Measurements from ENCODE around the gene ATP2C2.

Gene ATP2C2

DNA sequence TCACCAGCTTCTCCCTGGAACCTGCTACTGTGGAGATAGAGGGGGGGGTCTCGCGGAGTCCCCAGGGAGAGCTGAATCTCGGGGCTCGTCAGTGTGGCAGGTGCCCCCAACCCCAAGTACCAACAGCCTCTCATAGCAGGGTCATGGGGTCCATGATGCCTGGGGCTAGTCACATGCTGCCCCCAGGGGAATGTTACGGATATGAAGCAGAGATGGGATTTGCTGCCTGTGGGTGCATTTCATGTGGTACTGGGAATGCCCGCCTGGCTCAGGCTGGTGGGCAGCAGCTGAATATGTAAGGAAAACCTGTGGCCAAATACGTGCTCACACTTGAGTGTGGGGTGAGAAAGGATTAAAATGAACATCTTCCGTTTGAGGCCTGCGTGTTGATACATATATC is 86.7 kb downstream of the ATP2C2 start:
- DNase-seq = no peak

DNA sequence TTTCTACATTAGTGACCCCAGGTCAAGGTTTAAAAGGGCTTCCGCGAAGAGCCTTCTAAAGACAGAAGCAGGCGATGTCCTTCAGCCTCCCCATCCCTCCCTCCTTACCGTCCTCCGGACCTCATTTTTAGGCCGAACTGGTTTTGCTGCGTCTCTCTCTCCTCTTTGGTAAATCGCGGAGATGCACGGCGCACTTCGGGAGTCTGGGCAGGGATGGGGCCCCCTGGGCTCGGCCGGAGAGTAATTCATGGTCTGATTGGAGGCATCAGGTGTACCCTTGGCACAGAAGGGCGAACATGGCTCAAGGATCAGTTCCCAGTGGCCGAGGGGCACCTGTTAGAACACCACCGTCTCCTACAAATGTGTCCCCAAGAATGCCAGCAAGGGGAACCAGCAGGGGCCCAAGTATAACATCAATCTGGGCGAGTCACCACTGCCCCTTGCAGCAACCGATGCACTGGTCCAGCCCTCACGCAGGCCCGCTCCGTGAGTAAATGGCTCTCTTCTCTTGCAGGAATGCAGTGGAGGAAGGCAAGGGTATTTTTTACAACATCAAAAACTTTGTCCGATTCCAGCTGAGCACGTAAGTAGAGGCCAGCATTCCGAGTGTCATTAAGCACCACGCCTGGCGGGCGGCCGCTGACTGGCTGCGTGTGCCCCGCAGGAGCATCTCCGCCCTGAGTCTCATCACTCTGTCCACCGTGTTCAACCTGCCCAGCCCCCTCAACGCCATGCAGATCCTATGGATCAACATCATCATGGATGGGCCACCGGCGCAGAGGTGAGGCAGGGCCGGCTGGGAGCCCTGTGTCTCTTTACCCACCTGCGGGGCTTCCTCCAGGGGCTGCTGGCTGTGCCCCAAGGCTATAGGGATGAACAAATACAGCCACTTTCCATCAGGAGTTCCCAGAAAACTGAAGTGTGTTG is 90.5 kb downstream of the ATP2C2 start:
- DNase-seq = no peak

DNA sequence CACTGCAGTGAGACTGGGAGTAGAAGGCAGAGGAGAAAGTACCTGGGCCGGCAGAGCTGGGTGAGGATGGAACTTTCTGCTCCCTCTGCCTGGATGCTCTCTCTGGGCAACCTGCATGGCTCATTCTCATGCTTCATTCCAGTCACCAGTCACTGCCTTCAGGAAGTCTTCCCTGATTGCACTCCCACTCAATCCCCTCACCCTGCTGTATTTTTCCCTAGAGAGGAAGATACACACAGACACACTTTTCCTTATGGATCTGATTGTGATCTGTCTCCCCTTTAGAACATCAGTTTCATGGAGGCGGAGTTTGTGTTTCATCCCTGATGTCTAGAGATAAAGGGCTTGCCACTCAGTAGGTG is 91.2 kb downstream of the ATP2C2 start:
- DNase-seq = no peak

- DNase-seq = peak; percentile 61
Observed at GRCh38 chr16:84459941-84460405, 91.6 kb downstream of the ATP2C2 start.

- DNase-seq = no peak
Observed at GRCh38 chr16:84460406-84461028, 92.2 kb downstream of the ATP2C2 start.

- no peak for DNase-seq
Observed at GRCh38 chr16:84461029-84461412, 92.7 kb downstream of the ATP2C2 start.

- DNase-seq = no peak
Observed at GRCh38 chr16:84461413-84462295, 93.3 kb downstream of the ATP2C2 start.

- DNase-seq = no peak
Observed at GRCh38 chr16:84462296-84463210, 94.2 kb downstream of the ATP2C2 start.

- no peak for DNase-seq
Observed at GRCh38 chr16:84463221-84463620, 94.9 kb downstream of the ATP2C2 start.

DNA sequence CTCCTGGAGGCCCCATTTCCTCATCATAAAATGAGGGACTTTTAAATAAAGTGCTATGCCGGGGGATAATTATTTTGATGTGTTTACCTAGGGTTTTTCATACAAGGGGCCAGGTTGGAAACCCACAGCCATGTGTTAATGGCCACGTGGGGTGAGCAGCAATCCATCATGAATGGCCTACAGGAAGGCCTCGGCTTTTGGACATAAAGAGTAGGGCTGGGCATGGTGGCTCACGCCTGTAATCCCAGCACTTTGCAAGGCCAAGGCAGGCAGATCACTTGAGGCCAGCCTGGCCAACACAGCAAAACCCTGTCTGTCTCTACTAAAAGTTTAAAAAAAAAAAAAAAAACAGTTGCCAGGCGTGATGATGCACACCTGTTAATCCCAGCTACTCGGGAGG is 95.8 kb downstream of the ATP2C2 start:
- DNase-seq = no peak

DNA sequence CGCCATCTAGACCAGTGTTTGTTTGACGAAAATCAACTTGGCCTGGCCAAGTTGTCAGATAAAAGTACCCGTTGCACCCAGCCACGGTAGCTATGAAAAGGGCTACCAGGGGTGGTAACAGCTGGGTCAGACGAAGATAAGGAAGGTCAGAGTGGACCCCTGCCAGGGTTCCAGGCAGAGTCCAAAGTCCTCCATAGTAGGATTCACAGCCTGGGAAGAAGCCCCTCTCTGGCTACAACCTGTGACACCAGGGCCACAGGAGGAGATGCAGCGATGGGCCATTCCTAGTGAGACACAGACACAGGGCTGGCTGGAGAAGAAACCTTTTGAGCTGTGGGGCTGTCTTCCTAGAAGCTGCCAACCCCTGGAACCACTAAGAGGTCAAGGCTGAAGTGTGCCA is 96.8 kb downstream of the ATP2C2 start:
- DNase-seq = no peak

GRCh38 chr16:84466692-84467091 is 98.4 kb downstream of the ATP2C2 start:
- no peak for DNase-seq

GRCh38 chr16:84467256-84467655 is 98.9 kb downstream of the ATP2C2 start:
- no peak for DNase-seq

- no peak for DNase-seq
Observed at GRCh38 chr16:84467709-84468108, 99.4 kb downstream of the ATP2C2 start.

- no peak for DNase-seq
Observed at GRCh38 chr16:84471316-84471715, 103.0 kb downstream of the ATP2C2 start.

DNA sequence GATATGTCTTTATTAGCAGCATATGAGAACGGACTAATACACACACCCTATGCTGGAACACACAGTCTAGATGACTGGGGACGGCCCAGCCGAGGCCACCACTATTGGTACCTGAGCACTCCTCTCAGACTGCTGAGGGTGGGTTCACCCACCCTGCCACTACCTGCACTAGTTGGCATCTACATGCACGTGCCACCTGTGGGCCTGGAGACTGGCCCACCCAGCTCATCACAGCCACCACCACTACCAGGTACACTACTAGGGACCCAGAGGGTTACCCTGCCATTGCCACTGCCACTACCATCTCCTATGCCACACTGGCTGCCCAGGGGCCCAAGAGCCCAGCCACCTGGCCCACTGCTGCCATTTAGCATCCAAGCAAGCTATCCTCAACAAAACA is 103.6 kb downstream of the ATP2C2 start:
- DNase-seq = no peak

GRCh38 chr16:84475643-84476240 is 107.4 kb downstream of the ATP2C2 start:
- no peak for DNase-seq

DNA sequence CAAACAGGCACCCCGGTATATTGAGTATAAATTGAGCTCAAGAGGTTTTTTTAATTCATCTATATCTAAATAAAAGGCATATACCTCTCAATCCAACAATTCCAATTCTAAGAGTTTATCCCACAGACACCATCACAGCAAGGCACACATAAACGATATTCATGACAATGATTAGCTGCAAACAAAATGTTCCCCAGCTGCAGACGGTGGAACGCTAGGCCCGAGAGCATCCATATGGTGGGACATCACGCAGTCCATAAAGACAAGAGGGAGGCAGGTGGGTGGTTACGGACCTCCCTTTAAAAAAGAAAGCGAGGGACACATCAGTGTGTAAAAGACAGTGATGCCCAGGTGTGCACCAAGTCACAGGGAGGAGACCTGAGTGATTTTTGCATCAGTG is 108.1 kb downstream of the ATP2C2 start:
- no peak for DNase-seq

- no peak for DNase-seq
Observed at GRCh38 chr16:84477661-84478060, 109.3 kb downstream of the ATP2C2 start.

- DNase-seq = no peak
Observed at GRCh38 chr16:84478172-84478947, 110.0 kb downstream of the ATP2C2 start.
